GM19452 (cell line): Measurements from ENCODE around the gene SNAPC4.
"Not testable (repeated sequence)": the region's sequence is repeated elsewhere in the genome, so short reads cannot be mapped to it uniquely, and the experiment has no call there.

Experiments used
- ATAC-seq: cut with Tn5 transposase; IDR thresholded peaks from one replicate; pipeline ENCODE4 v1.9.1; 2021; ENCODE audit not compliant: unreplicated experiment

SNAPC4 gene

GRCh38 chr9:136359774-136360718 is 39.9 kb downstream of the SNAPC4 start:
- no peak for ATAC-seq

DNA sequence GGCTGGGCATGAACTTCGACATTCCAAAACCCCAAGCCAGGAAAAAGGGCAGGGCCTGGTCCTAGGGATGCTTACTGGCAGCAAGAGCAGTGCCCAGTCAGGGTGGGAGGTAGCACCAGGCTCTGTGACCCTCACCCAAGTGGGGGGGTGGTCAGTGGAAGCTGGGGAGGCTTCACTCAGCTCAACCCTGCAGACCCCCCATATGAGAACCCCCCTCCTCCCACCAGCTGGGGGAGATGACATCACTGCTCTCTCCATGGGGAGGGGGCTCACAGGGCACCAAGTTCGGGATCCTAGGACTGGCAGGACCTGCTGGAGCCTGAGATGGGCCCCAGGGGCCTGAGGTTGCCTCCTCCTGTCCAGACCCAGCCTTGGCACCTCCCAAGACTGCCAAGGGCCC is 41.1 kb downstream of the SNAPC4 start:
- no peak for ATAC-seq

- ATAC-seq: no peak
These were observed 42.0 kb downstream of the SNAPC4 start for GRCh38 chr9:136358016-136358415.

DNA sequence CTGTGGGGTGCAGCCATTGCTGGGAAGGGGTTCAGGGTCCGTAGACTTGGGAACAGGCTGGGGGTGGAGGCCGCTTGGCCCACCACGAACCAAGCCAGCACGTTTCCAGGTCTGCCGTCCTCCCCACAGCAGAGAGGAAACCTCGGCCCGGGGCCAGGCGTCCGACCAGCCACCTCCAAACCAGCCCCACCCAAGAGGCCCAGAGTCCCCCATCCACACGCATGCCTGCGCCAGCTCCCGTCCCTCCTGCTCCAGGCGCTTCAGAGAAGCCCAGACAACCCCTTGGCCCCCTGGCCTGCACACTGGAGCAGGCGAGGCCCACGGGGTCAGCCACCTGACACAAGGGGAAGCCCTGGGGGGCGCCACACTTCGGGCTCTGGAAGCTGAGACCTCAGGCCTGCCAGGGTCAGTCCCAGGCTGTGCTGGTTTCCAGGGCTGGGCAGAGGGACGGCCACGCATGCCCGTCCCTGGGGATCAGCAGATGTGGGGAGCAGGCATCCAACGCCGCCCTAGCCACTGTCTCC is 42.7 kb downstream of the SNAPC4 start:
- no peak for ATAC-seq

GRCh38 chr9:136355616-136356557 is 44.1 kb downstream of the SNAPC4 start:
- ATAC-seq: no peak

GRCh38 chr9:136354592-136355085 is 45.3 kb downstream of the SNAPC4 start:
- no peak for ATAC-seq

GRCh38 chr9:136353757-136354488 is 46.0 kb downstream of the SNAPC4 start:
- ATAC-seq: no peak

GRCh38 chr9:136353088-136353487 is 46.9 kb downstream of the SNAPC4 start:
- no peak for ATAC-seq

DNA sequence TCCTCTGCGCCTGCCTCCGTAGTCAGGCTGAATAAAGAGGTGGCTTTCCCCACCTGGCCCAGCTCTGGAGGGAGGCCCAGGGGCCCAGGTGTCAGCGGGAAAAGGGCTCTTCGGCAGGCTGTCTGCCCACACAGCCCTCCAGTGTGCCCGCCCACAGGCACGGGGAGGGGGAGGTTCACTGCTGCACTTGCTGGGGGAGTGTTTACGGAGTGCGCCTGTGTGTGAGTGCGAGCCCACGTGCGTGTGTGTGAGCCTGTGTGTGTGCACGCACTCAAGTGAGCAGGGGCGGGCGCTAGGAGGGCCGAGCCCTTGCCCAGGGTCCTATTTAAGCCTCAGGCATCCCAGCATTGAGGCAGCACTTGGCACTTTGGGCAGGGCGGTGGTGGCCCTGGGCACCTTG is 47.3 kb downstream of the SNAPC4 start:
- no peak for ATAC-seq

GRCh38 chr9:136351868-136352267 is 48.1 kb downstream of the SNAPC4 start:
- ATAC-seq: not testable (repeated sequence)

DNA sequence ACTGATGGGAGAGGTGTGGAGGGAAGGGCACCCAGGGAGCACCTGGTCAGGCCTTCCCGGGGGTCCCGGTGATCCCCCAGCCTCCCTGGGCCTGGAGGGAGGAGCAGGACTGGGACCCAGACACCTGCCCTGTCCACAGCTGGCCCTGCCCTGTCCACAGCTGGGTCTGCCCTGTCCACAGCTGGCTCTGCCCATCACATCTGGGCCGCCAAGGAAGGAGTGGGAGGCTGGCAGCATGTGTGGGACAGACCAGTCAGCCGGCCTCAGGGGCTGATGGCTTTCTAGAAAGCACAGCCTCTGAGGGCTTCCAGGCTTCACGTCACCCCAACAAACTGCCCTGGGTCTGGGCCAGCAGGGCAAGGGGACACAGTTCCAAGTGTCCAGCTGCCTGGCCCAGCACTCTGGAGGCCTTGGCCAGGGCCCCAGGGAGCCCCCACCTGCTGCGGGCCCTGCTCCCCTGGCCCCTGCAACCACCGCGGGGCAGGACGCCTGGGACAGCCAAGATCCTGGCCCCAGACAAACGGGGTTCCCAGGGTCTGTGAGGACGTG is 48.6 kb downstream of the SNAPC4 start:
- ATAC-seq: no peak
